Measurements from ENCODE around the gene VKORC1.

The VKORC1 gene

DNA sequence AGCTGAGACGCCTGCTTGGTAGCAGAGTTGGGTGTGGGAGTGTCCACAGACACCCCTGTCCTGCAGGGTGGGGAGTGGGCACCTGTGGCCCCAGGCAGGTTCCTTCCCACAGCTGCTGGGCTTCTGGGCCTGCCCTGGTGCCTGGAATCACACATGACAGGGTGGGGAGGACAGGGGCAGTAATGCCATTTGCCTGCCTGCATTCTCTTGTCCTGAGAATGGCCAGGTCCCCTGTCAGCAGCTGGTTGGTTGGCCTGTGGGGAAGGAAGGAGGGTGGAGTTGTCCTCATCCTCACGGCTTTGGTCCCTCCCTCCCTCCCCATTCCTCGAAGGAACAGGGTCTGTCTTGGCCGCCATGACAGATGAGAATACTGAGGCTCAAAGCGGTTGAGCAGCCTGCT is 11.0 kb downstream of the VKORC1 start:
- Histone ChIP-seq H3K56ac (ENCODE audit: low read length) (no peak overlapping the region), H3K18ac (ENCODE audit: low read length) (no peak overlapping the region), H3K27me3 (ENCODE audit: insufficient read depth, low read length, poor library complexity) (no peaks in the 10 kb centered on the region), H4K8ac (ENCODE audit: low read depth, low read length) (no peak overlapping the region), H2AK5ac (ENCODE audit: low read length) (no peak overlapping the region), H3K9ac (ENCODE audit: low read length) (no peak overlapping the region), H3K27ac (ENCODE audit: low read depth, low read length) (no peak overlapping the region), H4K5ac (ENCODE audit: low read length) (no peak overlapping the region), H3K4me2 (ENCODE audit: low read length) (no peak overlapping the region), H2BK15ac (replicated peaks; ENCODE audit: low read depth) (no peak overlapping the region), H3K79me1 (ENCODE audit: low read length) (peaks cover 2% of the 10 kb centered on the region), H2BK5ac (ENCODE audit: low read length) (no peak overlapping the region), H3K23ac (ENCODE audit: low read length) (no peak overlapping the region), H3K4me1 (ENCODE audit: control insufficient read depth, low read depth, low read length) (no peaks in the 10 kb centered on the region), H3K4me3 (ENCODE audit: low read length) (no peak overlapping the region), H2BK120ac (ENCODE audit: low read depth, low read length) (no peak overlapping the region), H3K36me3 (ENCODE audit: control insufficient read depth, insufficient read depth, low read length) (no peaks in the 10 kb centered on the region), H3K79me2 (ENCODE audit: control insufficient read depth, insufficient read depth, low read length) (no peaks in the 10 kb centered on the region), H3K4ac (ENCODE audit: low read depth, low read length) (no peak overlapping the region)
- WGBS (ENCODE audit: extremely low coverage, insufficient coverage, low lambda C conversion rate): no CpG with 5 or more reads among the region's 5 CpGs
- peak; percentile 33 for DNase-seq

DNA sequence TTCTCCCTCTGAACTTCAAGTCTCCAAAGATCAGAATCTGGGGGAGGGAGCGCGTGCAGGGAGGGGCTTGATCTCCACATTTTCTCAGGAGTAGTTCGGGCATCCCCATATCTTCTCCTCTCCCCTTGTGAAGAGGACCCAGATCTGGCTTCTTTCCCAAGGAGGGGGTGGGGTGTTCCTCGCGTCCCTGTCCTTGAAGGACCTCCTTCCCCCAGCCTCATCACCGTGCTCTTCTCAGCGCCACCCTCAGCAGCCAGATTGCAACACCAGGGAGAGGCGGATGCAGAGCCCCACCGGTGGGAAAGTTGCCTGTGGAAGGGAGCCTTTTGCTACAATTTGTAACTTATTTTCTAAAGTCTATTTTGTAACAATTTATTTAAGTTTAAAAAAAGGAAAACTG is 11.5 kb downstream of the VKORC1 start:
- Histone ChIP-seq H3K4me2 (ENCODE audit: low read length) (no peak overlapping the region), H3K18ac (ENCODE audit: low read length) (no peak overlapping the region), H3K4me3 (ENCODE audit: low read length) (no peak overlapping the region), H4K5ac (ENCODE audit: low read length) (no peak overlapping the region), H3K79me1 (ENCODE audit: low read length) (peaks cover 2% of the 10 kb centered on the region), H3K4me1 (ENCODE audit: control insufficient read depth, low read depth, low read length) (no peaks in the 10 kb centered on the region), H3K79me2 (ENCODE audit: control insufficient read depth, insufficient read depth, low read length) (no peaks in the 10 kb centered on the region), H3K27ac (ENCODE audit: low read depth, low read length) (no peak overlapping the region), H3K56ac (ENCODE audit: low read length) (no peak overlapping the region), H2BK5ac (ENCODE audit: low read length) (no peak overlapping the region), H3K4ac (ENCODE audit: low read depth, low read length) (no peak overlapping the region), H2BK15ac (replicated peaks; ENCODE audit: low read depth) (no peak overlapping the region), H3K23ac (ENCODE audit: low read length) (no peak overlapping the region), H2BK120ac (ENCODE audit: low read depth, low read length) (no peak overlapping the region), H3K9ac (ENCODE audit: low read length) (no peak overlapping the region), H3K27me3 (ENCODE audit: insufficient read depth, low read length, poor library complexity) (no peaks in the 10 kb centered on the region), H4K8ac (ENCODE audit: low read depth, low read length) (no peak overlapping the region), H2AK5ac (ENCODE audit: low read length) (no peak overlapping the region), H3K36me3 (ENCODE audit: control insufficient read depth, insufficient read depth, low read length) (no peaks in the 10 kb centered on the region)
- no peak for DNase-seq
- WGBS (ENCODE audit: extremely low coverage, insufficient coverage, low lambda C conversion rate): no CpG with 5 or more reads among the region's 9 CpGs

DNA sequence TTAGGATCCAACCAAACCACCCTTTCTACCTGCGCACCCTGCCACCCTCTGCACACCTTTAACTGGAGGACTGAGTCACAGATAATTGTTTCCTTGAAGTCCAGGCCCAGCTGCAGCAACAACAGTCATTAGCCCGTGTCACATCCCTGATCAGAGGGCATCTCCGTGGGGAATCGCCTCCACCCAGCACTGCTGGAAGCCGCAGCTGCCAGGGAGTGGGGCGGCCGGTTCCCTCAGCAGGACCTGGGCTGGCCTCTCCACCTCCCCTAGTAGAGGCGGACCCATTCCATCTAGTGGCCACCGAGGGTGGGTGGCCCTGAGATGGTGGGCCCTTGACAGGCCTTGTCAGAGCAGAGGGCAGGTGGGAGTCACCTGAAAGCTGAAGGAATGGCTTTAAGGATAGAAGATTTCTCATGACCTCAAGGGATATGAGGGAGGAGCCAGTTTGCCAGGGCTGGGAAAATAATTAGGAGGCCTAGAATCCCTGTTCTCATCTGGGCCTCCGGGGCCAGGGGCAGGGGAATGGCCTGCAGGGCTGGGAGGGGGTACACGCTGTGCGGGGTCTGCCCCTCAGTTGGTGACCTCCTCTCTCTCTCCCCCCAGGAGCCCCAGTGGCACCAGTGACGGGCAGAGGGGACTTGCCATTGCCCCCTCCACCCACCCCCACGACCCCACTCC is 12.1 kb downstream of the VKORC1 start:
- no peak overlapping the region for H2BK15ac ChIP-seq (replicated peaks; ENCODE audit: low read depth)
- H3K4me3 ChIP-seq (ENCODE audit: low read length): no peak overlapping the region
- H2BK120ac ChIP-seq (ENCODE audit: low read depth, low read length): no peak overlapping the region
- no peak overlapping the region for H2BK5ac ChIP-seq (ENCODE audit: low read length)
- H2AK5ac ChIP-seq (ENCODE audit: low read length): no peak overlapping the region
- no peak overlapping the region for H3K23ac ChIP-seq (ENCODE audit: low read length)
- H4K8ac ChIP-seq (ENCODE audit: low read depth, low read length): no peak overlapping the region
- no peak overlapping the region for H3K56ac ChIP-seq (ENCODE audit: low read length)
- no peaks in the 10 kb centered on the region for H3K27me3 ChIP-seq (ENCODE audit: insufficient read depth, low read length, poor library complexity)
- no peak overlapping the region for H3K27ac ChIP-seq (ENCODE audit: low read depth, low read length)
- no peak overlapping the region for H4K5ac ChIP-seq (ENCODE audit: low read length)
- H3K4ac ChIP-seq (ENCODE audit: low read depth, low read length): no peak overlapping the region
- no CpG with 5 or more reads among the region's 14 CpGs for WGBS (ENCODE audit: extremely low coverage, insufficient coverage, low lambda C conversion rate)
- no peaks in the 10 kb centered on the region for H3K4me1 ChIP-seq (ENCODE audit: control insufficient read depth, low read depth, low read length)
- H3K36me3 ChIP-seq (ENCODE audit: control insufficient read depth, insufficient read depth, low read length): no peaks in the 10 kb centered on the region
- H3K79me2 ChIP-seq (ENCODE audit: control insufficient read depth, insufficient read depth, low read length): no peaks in the 10 kb centered on the region
- DNase-seq: no peak
- no peak overlapping the region for H3K9ac ChIP-seq (ENCODE audit: low read length)
- peaks cover 4% of the 10 kb centered on the region for H3K79me1 ChIP-seq (ENCODE audit: low read length)
- H3K4me2 ChIP-seq (ENCODE audit: low read length): no peak overlapping the region
- H3K18ac ChIP-seq (ENCODE audit: low read length): no peak overlapping the region

DNA sequence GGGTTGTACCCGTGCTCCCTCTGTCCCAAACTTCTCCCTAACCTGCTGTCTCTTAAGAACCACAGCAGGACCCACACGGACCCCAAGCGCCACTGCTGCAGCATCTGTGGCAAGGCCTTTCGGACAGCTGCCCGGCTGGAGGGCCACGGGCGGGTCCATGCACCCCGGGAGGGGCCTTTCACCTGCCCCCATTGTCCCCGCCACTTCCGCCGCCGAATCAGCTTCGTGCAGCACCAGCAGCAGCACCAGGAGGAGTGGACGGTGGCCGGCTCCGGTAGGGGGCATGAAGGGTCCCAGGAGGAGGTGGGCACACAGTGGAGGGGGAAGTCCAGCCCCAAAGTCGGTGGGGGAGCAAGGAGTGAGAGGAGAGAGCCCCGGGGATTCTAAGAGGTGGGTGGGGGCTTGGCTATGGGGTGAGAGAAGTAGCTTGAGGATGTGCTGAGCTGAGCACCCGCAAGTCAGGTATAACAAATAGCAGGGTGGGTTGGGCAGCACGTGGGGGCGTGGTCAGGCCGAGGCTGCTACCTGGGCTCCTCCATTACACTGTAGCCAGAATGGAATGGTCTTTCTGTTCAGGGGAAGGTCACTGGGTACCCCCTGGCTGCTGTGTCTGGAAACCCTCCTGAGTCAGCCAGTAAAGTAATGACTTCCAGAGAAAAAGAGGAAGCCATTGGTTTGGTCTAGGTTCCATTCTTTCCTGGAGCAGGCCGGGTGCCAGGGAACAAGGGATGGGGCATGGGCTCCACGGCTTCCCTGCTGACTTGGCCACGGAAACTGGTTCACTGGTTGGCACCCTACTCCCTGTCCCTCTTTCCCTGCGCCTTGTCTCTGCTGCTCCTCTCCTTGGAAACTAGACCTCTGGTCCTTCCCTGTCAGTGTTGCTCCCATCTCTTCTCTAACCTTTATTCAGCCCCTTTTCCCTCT is 12.9 kb downstream of the VKORC1 start:
- Histone ChIP-seq H3K79me1 (ENCODE audit: low read length) (peaks cover 4% of the 10 kb centered on the region), H3K18ac (ENCODE audit: low read length) (no peak overlapping the region), H2BK120ac (ENCODE audit: low read depth, low read length) (no peak overlapping the region), H2BK15ac (replicated peaks; ENCODE audit: low read depth) (no peak overlapping the region), H3K9ac (ENCODE audit: low read length) (no peak overlapping the region), H3K4ac (ENCODE audit: low read depth, low read length) (no peak overlapping the region), H4K5ac (ENCODE audit: low read length) (no peak overlapping the region), H3K4me1 (ENCODE audit: control insufficient read depth, low read depth, low read length) (no peaks in the 10 kb centered on the region), H3K36me3 (ENCODE audit: control insufficient read depth, insufficient read depth, low read length) (no peaks in the 10 kb centered on the region), H2BK5ac (ENCODE audit: low read length) (no peak overlapping the region), H3K4me3 (ENCODE audit: low read length) (no peak overlapping the region), H4K8ac (ENCODE audit: low read depth, low read length) (no peak overlapping the region), H3K79me2 (ENCODE audit: control insufficient read depth, insufficient read depth, low read length) (peaks cover 3% of the 10 kb centered on the region), H3K27ac (ENCODE audit: low read depth, low read length) (no peak overlapping the region), H3K56ac (ENCODE audit: low read length) (no peak overlapping the region), H3K27me3 (ENCODE audit: insufficient read depth, low read length, poor library complexity) (no peaks in the 10 kb centered on the region), H2AK5ac (ENCODE audit: low read length) (no peak overlapping the region), H3K23ac (ENCODE audit: low read length) (no peak overlapping the region), H3K4me2 (ENCODE audit: low read length) (no peak overlapping the region)
- no CpG with 5 or more reads among the region's 26 CpGs for WGBS (ENCODE audit: extremely low coverage, insufficient coverage, low lambda C conversion rate)
- DNase-seq: no peak

DNA sequence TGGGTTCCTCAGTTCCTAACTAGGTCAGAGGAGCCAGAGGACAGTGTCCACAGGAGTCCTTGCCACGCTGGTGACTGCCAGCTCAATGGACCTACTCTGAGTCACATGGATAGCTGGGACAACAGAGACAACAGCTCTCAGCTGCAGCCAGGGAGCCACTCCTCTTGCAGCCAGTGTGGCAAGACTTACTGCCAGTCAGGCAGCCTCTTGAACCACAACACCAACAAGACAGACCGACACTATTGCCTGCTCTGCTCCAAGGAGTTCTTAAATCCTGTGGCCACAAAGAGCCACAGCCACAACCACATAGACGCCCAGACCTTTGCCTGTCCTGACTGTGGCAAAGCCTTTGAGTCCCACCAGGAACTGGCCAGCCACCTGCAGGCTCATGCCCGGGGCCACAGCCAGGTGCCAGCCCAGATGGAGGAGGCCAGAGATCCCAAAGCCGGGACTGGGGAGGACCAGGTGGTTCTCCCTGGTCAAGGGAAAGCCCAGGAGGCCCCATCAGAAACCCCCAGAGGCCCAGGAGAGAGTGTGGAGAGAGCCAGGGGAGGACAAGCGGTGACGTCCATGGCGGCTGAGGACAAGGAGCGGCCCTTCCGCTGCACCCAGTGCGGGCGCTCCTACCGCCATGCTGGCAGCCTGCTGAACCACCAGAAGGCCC is 13.7 kb downstream of the VKORC1 start:
- Histone ChIP-seq H3K27ac (ENCODE audit: low read depth, low read length) (no peak overlapping the region), H3K9ac (ENCODE audit: low read length) (no peak overlapping the region), H3K23ac (ENCODE audit: low read length) (no peak overlapping the region), H4K5ac (ENCODE audit: low read length) (no peak overlapping the region), H3K36me3 (ENCODE audit: control insufficient read depth, insufficient read depth, low read length) (no peaks in the 10 kb centered on the region), H3K18ac (ENCODE audit: low read length) (no peak overlapping the region), H3K4ac (ENCODE audit: low read depth, low read length) (no peak overlapping the region), H3K79me2 (ENCODE audit: control insufficient read depth, insufficient read depth, low read length) (peaks cover 3% of the 10 kb centered on the region), H3K4me1 (ENCODE audit: control insufficient read depth, low read depth, low read length) (no peaks in the 10 kb centered on the region), H2BK120ac (ENCODE audit: low read depth, low read length) (no peak overlapping the region), H4K8ac (ENCODE audit: low read depth, low read length) (no peak overlapping the region), H2BK5ac (ENCODE audit: low read length) (no peak overlapping the region), H2AK5ac (ENCODE audit: low read length) (no peak overlapping the region), H3K56ac (ENCODE audit: low read length) (no peak overlapping the region), H3K4me2 (ENCODE audit: low read length) (no peak overlapping the region), H2BK15ac (replicated peaks; ENCODE audit: low read depth) (no peak overlapping the region), H3K4me3 (ENCODE audit: low read length) (no peak overlapping the region), H3K27me3 (ENCODE audit: insufficient read depth, low read length, poor library complexity) (no peaks in the 10 kb centered on the region), H3K79me1 (ENCODE audit: low read length) (peaks cover 9% of the 10 kb centered on the region)
- no CpG with 5 or more reads among the region's 13 CpGs for WGBS (ENCODE audit: extremely low coverage, insufficient coverage, low lambda C conversion rate)
- DNase-seq: no peak

Data from mesendoderm (in vitro differentiated cells).